Upper lobe of right lung (tissue), 1 donor: ENCODE results near the gene KIFC1. TPM values are rescaled to one million over a fixed set of nuclear protein-coding genes. Genes with fewer than 3 reads are reported as not detected.

Experiments used
- ATAC-seq: fragments of 200-7000 bp; cut with Tn5 transposase; one replicate; pipeline ENCODE4 v1.9.1; 2020; ENCODE audit warnings: mild to moderate bottlenecking, moderate library complexity
- DNase-seq: peaks from one replicate; pipeline ENCODE4 v3.0.0-alpha.2; 2020
- H3K27ac ChIP-seq: fragments of 200-600 bp; one replicate; pipeline ENCODE4 v1.8.0; 2022
- H3K27me3 ChIP-seq: fragments of 200-600 bp; one replicate; pipeline ENCODE4 v1.8.0; 2022; ENCODE audit warnings: mild to moderate bottlenecking
- H3K36me3 ChIP-seq: fragments of 200-600 bp; one replicate; pipeline ENCODE4 v1.8.0; 2022
- H3K4me1 ChIP-seq: fragments of 200-600 bp; one replicate; pipeline ENCODE4 v1.8.0; 2022
- H3K4me3 ChIP-seq: fragments of 200-600 bp; one replicate; pipeline ENCODE4 v1.8.0; 2022; ENCODE audit warnings: mild to moderate bottlenecking
- H3K9me3 ChIP-seq: fragments of 200-600 bp; one replicate; pipeline ENCODE4 v1.8.0; 2022
- intact Hi-C: fragments of 100-400 bp; cut with DNase I; formaldehyde crosslinking; loops from one replicate; pipeline ENCODE4 v1.11.0; 2022
- total RNA-seq: library from RNA; stranded (reverse); fragmentation: NEBNext Ultra II Directional; extraction: Animal tissue kit (Norgen Biotek cat#: 25700); gene quantifications from one replicate; pipeline ENCODE4 v1.2.1, GENCODE V29; 2021
- TF ChIP-seq, protein P1 (sequence below): fragments of 200-600 bp; IDR thresholded peaks from one replicate; pipeline ENCODE4 v1.8.0; 2022; ENCODE audit warnings: antibody characterized with exemption
- donor health status: DM: no; HTN: yes; CAD: no; lungs with severe emphysema.

KIFC1 gene
- total RNA-seq, 1 donor from 2014 or later, result 2.3 TPM

DNA sequence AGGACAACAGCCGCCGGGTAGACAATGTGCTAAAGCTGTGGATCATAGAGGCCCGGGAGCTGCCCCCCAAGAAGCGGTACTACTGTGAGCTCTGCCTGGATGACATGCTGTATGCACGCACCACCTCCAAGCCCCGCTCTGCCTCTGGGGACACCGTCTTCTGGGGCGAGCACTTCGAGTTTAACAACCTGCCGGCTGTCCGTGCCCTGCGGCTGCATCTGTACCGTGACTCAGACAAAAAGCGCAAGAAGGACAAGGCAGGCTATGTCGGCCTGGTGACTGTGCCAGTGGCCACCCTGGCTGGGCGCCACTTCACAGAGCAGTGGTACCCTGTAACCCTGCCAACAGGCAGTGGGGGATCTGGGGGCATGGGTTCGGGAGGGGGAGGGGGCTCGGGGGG is 46.0 kb downstream of the KIFC1 start:
- no peak overlapping the region for H3K27ac ChIP-seq
- TF ChIP-seq, protein P1, sequence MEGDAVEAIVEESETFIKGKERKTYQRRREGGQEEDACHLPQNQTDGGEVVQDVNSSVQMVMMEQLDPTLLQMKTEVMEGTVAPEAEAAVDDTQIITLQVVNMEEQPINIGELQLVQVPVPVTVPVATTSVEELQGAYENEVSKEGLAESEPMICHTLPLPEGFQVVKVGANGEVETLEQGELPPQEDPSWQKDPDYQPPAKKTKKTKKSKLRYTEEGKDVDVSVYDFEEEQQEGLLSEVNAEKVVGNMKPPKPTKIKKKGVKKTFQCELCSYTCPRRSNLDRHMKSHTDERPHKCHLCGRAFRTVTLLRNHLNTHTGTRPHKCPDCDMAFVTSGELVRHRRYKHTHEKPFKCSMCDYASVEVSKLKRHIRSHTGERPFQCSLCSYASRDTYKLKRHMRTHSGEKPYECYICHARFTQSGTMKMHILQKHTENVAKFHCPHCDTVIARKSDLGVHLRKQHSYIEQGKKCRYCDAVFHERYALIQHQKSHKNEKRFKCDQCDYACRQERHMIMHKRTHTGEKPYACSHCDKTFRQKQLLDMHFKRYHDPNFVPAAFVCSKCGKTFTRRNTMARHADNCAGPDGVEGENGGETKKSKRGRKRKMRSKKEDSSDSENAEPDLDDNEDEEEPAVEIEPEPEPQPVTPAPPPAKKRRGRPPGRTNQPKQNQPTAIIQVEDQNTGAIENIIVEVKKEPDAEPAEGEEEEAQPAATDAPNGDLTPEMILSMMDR, result no peak
- ATAC-seq, result no peak
- no peaks in the 10 kb centered on the region for H3K4me1 ChIP-seq
- no peak overlapping the region for H3K4me3 ChIP-seq
- H3K9me3 ChIP-seq, result no peaks in the 10 kb centered on the region
- no peak for DNase-seq
- H3K36me3 ChIP-seq, result peaks cover 33% of the 10 kb centered on the region
- no peaks in the 10 kb centered on the region for H3K27me3 ChIP-seq
- intact Hi-C loops, result no loop called here

DNA sequence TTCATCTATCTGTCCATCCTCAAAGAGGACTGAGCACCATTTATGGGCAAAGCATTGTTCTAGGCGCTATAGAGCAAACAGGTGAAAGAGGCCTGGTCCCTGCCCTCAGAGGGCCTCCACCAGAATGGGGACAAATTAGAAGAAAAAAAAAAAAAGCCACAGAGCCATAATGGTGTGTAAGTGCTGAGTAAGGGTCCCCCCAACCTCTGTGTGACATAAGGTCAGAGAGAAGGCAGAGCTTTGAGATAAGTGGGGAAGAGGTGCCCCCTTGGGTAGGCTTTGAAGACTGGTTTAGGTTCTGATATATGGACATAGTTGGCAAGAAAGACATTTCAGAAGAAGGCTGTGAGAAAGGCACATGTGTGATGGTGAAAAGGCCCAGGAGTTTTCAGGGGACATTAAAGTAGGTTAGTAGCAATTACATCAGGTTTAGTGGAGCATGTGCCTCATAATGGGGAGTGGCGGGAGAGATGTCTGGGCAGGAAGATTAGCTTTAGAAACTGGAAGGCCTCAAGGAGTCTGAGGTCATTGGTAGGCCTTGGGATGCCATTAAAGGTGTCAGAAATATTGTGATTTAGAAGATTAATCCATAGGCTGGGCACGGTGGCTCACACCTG is 47.5 kb downstream of the KIFC1 start:
- TF ChIP-seq, protein P1, result no peak
- no peaks in the 10 kb centered on the region for H3K9me3 ChIP-seq
- no peaks in the 10 kb centered on the region for H3K4me1 ChIP-seq
- H3K27ac ChIP-seq, result no peak overlapping the region
- H3K36me3 ChIP-seq, result peaks cover 41% of the 10 kb centered on the region
- intact Hi-C loops, result no loop called here
- ATAC-seq (no peak), DNase-seq (no peak)
- no peak overlapping the region for H3K4me3 ChIP-seq
- H3K27me3 ChIP-seq, result no peaks in the 10 kb centered on the region

DNA sequence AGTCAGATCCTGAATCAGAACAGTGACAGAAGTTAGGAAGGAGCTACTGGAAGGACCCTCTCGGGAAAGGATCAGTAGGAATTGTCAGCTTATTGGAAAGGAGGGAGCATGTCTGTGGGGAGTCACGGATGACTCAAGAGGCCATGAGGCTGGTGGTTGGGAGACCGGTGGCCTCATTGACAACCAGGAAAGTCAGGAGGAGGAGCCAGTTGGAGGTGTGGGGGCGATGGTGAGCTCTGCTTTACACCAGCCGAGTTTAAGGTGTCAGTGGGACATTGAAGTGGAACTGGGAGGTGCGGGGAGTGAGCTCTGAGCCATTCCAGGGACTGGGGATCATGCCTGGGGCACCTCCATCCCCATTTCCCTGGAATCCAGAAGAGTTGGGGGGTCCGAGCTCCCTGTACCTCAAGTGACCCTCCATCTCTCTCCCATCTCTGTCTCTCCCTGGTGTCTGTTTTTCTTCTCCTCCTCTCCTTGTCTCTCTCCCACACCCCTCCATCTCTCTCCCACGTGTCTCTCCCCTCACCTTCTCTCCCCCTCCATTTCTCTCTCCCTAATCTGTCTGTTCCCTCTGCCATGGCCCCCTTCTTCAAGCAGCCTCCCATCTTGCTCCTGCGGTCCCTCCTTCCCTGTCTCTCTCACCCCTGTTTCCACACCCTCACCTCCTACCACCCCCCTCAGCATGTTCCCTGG is 48.5 kb downstream of the KIFC1 start:
- no peak overlapping the region for H3K4me3 ChIP-seq
- no peak for ATAC-seq
- H3K27ac ChIP-seq, result no peak overlapping the region
- no peak for DNase-seq
- no peaks in the 10 kb centered on the region for H3K9me3 ChIP-seq
- intact Hi-C loops, result no loop called here
- H3K4me1 ChIP-seq, result no peaks in the 10 kb centered on the region
- TF ChIP-seq, protein P1, result no peak
- H3K27me3 ChIP-seq, result no peaks in the 10 kb centered on the region
- H3K36me3 ChIP-seq, result peaks cover 41% of the 10 kb centered on the region

DNA sequence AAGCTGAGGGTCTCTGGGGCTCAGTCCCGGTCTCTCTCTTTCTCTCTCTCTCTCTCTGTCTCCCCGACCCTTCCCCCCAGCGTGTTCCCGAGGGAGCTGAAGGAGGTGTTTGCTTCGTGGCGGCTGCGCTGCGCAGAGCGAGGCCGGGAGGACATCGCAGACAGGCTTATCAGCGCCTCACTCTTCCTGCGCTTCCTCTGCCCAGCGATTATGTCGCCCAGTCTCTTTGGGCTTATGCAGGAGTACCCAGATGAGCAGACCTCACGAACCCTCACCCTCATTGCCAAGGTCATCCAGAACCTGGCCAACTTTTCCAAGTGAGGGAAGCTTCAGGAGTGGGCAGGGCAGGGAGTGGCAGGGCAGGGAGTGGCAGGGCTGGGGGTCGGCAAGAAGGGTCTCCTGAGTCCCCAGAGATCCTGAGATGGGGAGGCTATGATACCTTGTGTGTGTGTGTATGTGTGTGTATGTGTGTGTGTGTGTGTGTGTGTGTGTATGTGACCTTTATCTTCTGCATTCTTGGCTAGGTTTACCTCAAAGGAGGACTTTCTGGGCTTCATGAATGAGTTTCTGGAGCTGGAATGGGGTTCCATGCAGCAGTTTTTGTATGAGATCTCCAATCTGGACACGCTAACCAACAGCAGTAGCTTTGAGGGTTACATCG is 49.2 kb downstream of the KIFC1 start:
- Histone ChIP-seq H3K27me3 (no peaks in the 10 kb centered on the region), H3K4me1 (no peaks in the 10 kb centered on the region), H3K27ac (no peak overlapping the region), H3K4me3 (no peak overlapping the region), H3K36me3 (peaks cover 36% of the 10 kb centered on the region), H3K9me3 (no peaks in the 10 kb centered on the region)
- ATAC-seq, result no peak
- intact Hi-C loops, result no loop called here
- TF ChIP-seq, protein P1, result no peak
- no peak for DNase-seq

DNA sequence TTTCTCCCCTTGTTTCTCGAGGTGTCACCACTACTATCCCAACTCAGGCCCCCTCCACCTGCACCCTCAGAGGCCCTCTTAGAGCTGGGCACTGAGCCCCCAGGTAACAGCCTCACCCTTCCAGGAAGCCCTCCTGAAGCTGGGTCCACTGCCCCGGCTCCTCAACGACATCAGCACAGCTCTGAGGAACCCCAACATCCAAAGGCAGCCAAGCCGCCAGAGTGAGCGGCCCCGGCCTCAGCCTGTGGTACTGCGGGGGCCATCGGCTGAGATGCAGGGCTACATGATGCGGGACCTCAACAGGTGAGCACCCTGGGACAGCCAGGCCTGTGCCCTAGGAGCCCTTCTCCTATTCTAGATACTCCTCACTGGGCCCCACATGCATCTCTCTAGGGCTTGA is 49.8 kb downstream of the KIFC1 start:
- Histone ChIP-seq H3K9me3 (no peaks in the 10 kb centered on the region), H3K27ac (no peak overlapping the region), H3K36me3 (peaks cover 32% of the 10 kb centered on the region), H3K4me1 (no peaks in the 10 kb centered on the region), H3K4me3 (no peak overlapping the region), H3K27me3 (no peaks in the 10 kb centered on the region)
- ATAC-seq (no peak), DNase-seq (no peak)
- intact Hi-C loops, result no loop called here
- TF ChIP-seq, protein P1, result no peak
